Panc1 (cell line): ENCODE results near the gene CFC1B.
"Not testable (repeated sequence)": the region's sequence is repeated elsewhere in the genome, so short reads cannot be mapped to it uniquely, and the experiment has no call there.

Experiments used
- CTCF ChIP-seq: fragments of 450-650 bp; IDR thresholded peaks from 2 replicates; pipeline ENCODE4 v1.5.1; 2017; ENCODE audit warnings: mild to moderate bottlenecking
- POLR2AphosphoS5 ChIP-seq: IDR thresholded peaks from 2 replicates; pipeline ENCODE4 v1.6.1; 2012; ENCODE audit warnings: mild to moderate bottlenecking, low read depth, low read length, moderate library complexity
- SIN3A ChIP-seq: IDR thresholded peaks from 2 replicates; pipeline ENCODE4 v1.6.1; 2012; ENCODE audit warnings: low read depth, mild to moderate bottlenecking, low read length, moderate library complexity, borderline replicate concordance; ENCODE audit not compliant: insufficient read depth
- TF ChIP-seq, protein P1 (sequence below), 2 experiments: IDR thresholded peaks; 2 replicates each; pipeline ENCODE4 v1.6.1; 2011 to 2012; ENCODE audit warnings: low read depth in 2 of 2, control low read depth in 1 of 2, low read length in 1 of 2, mild to moderate bottlenecking in 1 of 2, moderate library complexity in 1 of 2; ENCODE audit not compliant: insufficient read depth in 1 of 2

GRCh38 chr2:130531672-130532071 is 10.7 kb downstream of the CFC1B start:
- TF ChIP-seq CTCF, POLR2AphosphoS5, SIN3A: not testable (repeated sequence)
- TF ChIP-seq, protein P1, sequence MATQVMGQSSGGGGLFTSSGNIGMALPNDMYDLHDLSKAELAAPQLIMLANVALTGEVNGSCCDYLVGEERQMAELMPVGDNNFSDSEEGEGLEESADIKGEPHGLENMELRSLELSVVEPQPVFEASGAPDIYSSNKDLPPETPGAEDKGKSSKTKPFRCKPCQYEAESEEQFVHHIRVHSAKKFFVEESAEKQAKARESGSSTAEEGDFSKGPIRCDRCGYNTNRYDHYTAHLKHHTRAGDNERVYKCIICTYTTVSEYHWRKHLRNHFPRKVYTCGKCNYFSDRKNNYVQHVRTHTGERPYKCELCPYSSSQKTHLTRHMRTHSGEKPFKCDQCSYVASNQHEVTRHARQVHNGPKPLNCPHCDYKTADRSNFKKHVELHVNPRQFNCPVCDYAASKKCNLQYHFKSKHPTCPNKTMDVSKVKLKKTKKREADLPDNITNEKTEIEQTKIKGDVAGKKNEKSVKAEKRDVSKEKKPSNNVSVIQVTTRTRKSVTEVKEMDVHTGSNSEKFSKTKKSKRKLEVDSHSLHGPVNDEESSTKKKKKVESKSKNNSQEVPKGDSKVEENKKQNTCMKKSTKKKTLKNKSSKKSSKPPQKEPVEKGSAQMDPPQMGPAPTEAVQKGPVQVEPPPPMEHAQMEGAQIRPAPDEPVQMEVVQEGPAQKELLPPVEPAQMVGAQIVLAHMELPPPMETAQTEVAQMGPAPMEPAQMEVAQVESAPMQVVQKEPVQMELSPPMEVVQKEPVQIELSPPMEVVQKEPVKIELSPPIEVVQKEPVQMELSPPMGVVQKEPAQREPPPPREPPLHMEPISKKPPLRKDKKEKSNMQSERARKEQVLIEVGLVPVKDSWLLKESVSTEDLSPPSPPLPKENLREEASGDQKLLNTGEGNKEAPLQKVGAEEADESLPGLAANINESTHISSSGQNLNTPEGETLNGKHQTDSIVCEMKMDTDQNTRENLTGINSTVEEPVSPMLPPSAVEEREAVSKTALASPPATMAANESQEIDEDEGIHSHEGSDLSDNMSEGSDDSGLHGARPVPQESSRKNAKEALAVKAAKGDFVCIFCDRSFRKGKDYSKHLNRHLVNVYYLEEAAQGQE (IDR thresholded peaks at IDR 0.05; ENCODE audit: insufficient read depth in 1 of 2, low read depth in 2 of 2, low read length in 1 of 2): not testable (repeated sequence)
